Stromal cell of bone marrow (primary cell): Measurements from ENCODE around the gene OR1M1.
A peak's percentile ranks its signal among the peaks of the same experiment; 100 is the strongest.

Source experiments
- DNase-seq: peaks from one replicate; pipeline ENCODE4 v3.0.0-alpha.2; 2012; ENCODE audit warnings: low read depth

OR1M1 gene

DNA sequence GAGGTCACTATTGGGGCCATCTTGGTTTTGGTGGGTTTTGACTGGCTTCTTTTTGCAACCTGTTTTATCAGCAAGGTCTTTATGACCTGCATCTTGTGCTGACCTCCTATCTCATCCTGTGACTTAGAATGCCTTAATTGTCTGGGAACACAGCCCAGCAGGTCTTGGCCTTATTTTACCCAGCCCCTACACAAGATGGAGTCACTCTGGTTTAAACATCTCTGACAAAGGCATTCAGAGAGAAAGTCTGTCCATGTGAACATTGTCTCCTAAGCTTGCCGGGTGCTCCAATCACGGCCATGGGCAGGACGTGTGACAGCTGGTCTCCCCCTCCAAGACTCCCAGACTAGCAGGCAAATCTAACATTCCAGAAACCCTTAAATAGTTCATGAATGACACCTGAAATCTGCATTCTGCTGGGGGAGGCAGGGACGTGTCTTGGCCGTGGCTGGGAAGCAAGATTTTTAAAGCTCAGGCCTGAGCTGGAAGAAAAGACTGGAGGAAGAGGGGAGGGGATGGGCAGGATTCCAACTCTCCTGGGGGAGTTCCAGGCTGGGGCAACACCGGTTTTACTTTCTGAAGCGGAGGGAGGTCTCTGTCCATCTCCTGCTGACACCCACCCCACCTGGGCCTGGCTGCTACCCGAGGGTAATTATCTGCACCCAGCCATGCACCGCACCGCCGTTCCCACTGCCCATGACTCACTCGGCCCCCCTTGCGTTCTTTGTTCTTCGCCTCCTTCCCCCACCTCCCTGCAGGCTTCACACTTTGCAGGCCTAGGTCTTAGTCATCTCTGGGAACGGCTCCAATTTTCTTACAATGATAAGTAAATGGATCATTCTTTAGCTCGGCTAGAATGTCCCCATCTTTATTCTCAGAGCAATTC is 11.6 kb upstream of the OR1M1 start:
- DNase-seq: peak; percentile 39

- no peak for DNase-seq
Observed at GRCh38 chr19:9076901-9077300, 10.0 kb upstream of the OR1M1 start.

DNA sequence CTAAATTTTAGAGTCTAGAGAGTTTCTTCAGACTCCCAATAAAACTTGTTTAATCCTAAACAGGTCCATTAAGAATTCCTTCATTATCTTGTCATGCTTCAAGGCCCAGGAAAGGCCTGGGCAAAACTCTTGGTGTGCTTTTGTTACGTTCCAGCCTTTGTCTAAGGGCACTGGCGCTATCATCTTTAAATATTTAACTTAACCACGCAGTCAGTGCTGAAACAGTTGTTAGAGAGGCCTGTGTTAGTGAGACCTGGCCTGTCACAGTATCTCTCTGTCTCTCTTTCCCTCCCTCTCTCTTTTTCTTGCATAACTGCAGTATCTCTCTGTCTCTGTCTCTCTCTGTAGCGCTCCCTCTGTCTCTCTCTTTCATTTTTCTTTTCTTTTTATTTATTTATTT is 8.2 kb upstream of the OR1M1 start:
- no peak for DNase-seq

GRCh38 chr19:9107375-9107774 is 20.5 kb downstream of the OR1M1 start, which contains the start of gene OR7G2:
Gene OR7G2 (minus strand): TSS chr19:9107475. CDS start chr19:9103243, 4,232 bp downstream.
- no peak for DNase-seq

DNA sequence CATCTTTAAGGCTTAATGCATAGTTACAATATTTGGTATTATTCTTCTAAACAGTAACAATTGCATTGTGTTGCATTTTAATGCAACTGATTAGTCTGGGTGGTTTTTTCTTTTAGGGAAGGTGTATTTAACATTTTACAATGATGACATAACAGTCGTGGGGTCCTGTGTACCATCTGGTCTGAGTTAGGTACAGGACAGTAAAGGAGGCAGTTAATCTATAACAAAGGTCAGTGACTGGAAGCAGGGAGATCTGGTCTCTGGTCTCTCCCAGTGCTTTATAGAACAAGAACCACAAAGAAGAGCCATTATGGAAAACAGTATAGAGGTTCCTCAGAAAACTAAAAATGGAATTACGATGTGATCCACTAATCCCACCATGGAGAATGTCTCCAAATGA is 23.1 kb downstream of the OR1M1 start:
- DNase-seq: no peak

DNA sequence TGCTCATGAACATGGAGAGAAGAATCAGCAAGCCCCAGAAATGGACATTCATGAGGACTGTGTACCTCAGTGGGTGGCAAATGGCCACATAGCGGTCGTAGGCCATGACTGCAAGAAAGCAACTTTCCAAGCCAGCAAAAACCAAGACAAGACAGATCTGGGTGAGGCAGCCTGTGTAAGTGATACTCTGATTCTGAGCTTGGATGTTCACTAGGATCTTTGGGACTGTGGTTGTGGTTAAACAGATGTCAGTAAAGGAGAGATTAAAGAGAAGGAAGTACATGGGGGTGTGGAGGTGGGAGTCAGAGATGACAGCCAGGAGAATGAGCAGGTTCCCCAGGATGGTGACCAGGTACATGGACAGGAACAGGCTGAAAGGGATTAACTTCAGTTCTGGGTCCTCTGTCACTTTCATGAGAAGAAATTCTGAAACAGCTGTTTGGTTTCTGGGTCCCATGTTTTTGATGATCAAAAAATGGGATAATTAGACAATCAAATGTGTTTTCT is 28.5 kb downstream of the OR1M1 start, which contains the start of gene OR7G1:
Gene OR7G1, minus strand, starts transcription at position 457 of the 507 bp plus-strand sequence. Its CDS starts 0 bp downstream, at position 457.
- no peak for DNase-seq

DNA sequence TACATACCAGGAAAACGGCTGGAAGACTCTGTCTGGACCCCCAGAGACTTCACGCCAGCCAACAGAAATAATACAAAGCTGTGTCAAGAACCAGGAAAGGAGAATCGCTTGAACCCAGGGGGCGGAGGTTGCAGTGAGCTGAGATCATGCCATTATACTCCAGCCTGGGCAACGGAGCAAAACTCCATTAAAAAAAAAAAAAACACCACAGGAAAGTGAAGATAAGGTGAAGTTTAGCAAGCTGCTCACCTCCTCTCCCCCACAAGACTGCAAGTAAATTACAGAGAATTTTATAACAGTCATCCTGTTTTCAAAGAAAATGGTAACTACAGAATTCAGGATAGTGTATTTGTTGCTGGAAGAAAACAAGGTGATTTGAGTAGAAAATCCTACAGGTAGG is 29.7 kb downstream of the OR1M1 start:
- DNase-seq: no peak

GRCh38 chr19:9126900-9127405 is 40.1 kb downstream of the OR1M1 start, which contains the start of gene OR7G3:
Gene OR7G3 (minus strand): TSS chr19:9126950. CDS start chr19:9126950, 0 bp downstream.
- DNase-seq: no peak

DNA sequence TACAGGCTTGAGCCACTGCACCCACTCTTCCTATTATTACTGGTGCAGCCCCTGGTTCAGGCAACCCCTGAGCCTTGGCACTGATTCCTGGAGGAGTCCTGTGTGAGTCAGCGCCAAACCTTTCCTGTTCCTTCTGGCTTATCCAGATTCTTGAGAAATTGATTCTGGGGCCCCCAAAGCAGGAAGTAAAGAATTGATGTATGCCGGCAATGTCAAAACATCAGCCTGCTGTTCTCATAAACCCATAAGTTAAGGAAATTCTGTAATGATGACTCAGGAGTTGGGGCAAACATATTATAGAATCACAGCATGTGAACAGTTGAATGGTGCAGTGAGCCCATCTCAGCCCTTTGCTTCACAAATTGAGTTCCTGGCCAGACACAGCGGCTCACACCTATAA is 41.3 kb downstream of the OR1M1 start:
- no peak for DNase-seq

DNA sequence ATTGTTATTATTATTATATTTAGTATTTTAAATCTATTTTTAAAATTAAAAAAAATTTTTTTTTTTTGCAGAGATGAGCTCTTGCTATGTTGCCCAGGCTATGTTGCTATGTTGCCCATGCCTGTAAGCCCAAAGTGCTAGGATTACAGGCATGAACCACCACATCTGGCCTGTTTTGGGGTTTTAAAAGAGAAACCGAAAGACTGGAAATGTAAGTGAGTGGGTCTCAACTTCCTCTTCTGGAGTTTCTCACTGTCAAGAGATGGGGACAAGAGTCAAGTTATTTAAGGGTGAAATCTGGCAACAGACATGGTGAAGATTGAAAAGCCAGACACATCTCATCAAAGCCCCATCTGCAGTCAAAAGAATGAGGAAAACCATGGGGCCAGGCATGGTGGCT is 44.1 kb downstream of the OR1M1 start:
- no peak for DNase-seq

- DNase-seq: no peak
Observed at GRCh38 chr19:9132422-9132821, 45.6 kb downstream of the OR1M1 start.

DNA sequence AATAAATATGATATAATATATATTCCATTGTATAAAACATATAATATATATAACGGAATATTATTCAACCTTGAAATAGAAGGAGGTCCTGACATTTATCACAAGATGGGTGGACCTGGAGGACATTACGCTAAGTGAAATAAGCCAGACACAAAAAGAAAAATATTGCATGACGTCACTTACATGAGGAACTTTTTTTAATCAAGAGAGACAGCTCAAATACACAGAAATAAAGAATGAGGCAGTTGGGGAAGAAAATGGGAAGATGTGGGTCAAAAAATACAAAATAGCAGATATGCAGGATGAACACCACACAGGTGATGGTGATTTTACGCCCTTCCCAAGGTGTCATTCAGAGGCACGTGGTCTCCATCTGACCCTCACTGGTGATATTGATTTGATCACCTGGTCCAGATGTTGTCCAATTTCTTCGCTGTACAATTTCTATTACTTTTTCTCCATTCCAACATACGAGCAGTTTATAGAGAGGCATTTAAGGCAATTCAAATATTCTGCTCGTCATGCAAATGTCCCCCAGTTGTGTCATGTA is 52.8 kb downstream of the OR1M1 start:
- no peak for DNase-seq

- DNase-seq: peak; percentile 94
Observed at GRCh38 chr19:9140159-9140874, 53.5 kb downstream of the OR1M1 start, which contains the start of gene ZNF317. Gene ZNF317 (plus strand): TSS chr19:9140397. CDS start chr19:9156017, 15,620 bp downstream.

- no peak for DNase-seq
Observed at GRCh38 chr19:9144920-9145319, 58.1 kb downstream of the OR1M1 start.
